Stomach (tissue), 4 donors: Measurements from ENCODE around the gene M1AP.

Experiments used
- CTCF ChIP-seq, 7 experiments: fragments of 450-650 bp in 4 of 7; fragments of 200-600 bp in 3 of 7; sonication (generic) in 3 of 7; IDR thresholded peaks; one replicate each; pipeline ENCODE4 v1.5.1; 2016 to 2019; ENCODE audit warnings: antibody characterized with exemption in 7 of 7, control low read depth in 2 of 7, mild to moderate bottlenecking in 1 of 7
- POLR2A ChIP-seq, 4 donors: fragments of 450-650 bp; IDR thresholded peaks; one replicate each; pipeline ENCODE4 v1.6.1; 2016; ENCODE audit warnings: antibody characterized with exemption in 4 of 4, control low read depth in 2 of 4, mild to moderate bottlenecking in 1 of 4, moderate library complexity in 1 of 4

DNA sequence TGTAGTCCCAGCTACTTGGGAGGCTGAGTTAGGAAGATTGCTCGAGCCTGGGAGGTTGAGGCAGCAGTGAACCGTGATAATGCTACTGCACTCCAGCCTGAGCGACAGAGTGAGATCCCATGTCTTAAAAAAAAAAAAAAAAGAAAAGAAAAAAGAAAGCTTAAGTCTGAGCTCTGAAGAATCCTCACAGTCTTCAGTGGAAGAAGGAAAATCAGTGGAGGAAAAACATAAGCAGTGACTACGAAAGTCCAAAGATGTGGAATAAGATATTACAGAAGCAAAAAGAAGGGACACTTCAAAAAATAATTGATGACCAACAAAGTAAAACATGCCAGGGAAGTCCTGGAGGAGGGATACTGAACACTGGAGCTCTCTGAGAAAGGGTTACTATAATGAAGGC, 137.9 kb downstream of the M1AP start:
- TF ChIP-seq POLR2A (IDR thresholded peaks at IDR 0.05) (no peak), CTCF (IDR thresholded peaks at IDR 0.05) (no peak)
